Activated CD4-positive, alpha-beta memory T cell treated with anti-CD3 and anti-CD28 coated beads, Interleukin-2, amount 10 ng/mL, durations not matched to agents 7 days and 5 days (primary cell): Measurements from ENCODE around the gene ADRA1B. TPM values are rescaled to one million over a fixed set of nuclear protein-coding genes. Genes with fewer than 3 reads are reported as not detected.

Experiments used
- CTCF ChIA-PET: fragments of 350-600 bp; sonication (Branson Sonifier 250); formaldehyde crosslinking; loops from one replicate; lab custom pipeline; 2021; ENCODE audit warnings: antibody characterized with exemption, inconsistent platforms; lab: Charles Lee
- POLR2A ChIA-PET: fragments of 350-600 bp; sonication (Branson Sonifier 250); formaldehyde crosslinking; loops from one replicate; lab custom pipeline; 2021; ENCODE audit warnings: antibody characterized with exemption; lab: Charles Lee
- DNase-seq: peaks from one replicate; pipeline ENCODE4 v3.0.0-alpha.2; 2020
- H3K27ac Mint-ChIP-seq: one replicate; pipeline ENCODE4 v1.8.0; 2021; ENCODE audit warnings: mild to moderate bottlenecking, mixed read lengths
- H3K27me3 Mint-ChIP-seq: one replicate; pipeline ENCODE4 v1.8.0; 2021; ENCODE audit warnings: mixed read lengths
- H3K36me3 Mint-ChIP-seq: one replicate; pipeline ENCODE4 v1.8.0; 2021; ENCODE audit warnings: low read depth, mixed read lengths
- H3K4me1 Mint-ChIP-seq: one replicate; pipeline ENCODE4 v1.8.0; 2021; ENCODE audit warnings: mixed read lengths
- H3K4me3 Mint-ChIP-seq: one replicate; pipeline ENCODE4 v1.8.0; 2021; ENCODE audit warnings: mild to moderate bottlenecking, mixed read lengths
- H3K9me3 Mint-ChIP-seq: one replicate; pipeline ENCODE4 v1.8.0; 2021; ENCODE audit warnings: mixed read lengths
- total RNA-seq, 2 experiments: library from RNA; stranded (reverse); gene quantifications; one replicate each; pipeline ENCODE4 v1.2.3, GENCODE V29; 2021

The ADRA1B gene
- total RNA-seq, 2 experiments from 2014 or later, result not detected

- Mint-ChIP-seq H3K4me1 (peaks cover 7% of the 10 kb centered on the region), H3K27me3 (peaks cover 59% of the 10 kb centered on the region), H3K27ac (no peak overlapping the region), H3K9me3 (no peaks in the 10 kb centered on the region), H3K4me3 (no peak overlapping the region), H3K36me3 (no peaks in the 10 kb centered on the region)
- no peak for DNase-seq
- ChIA-PET CTCF (interaction anchor here (0.6 to 1.4 kb wide), 2 partner anchors 400 to 603 kb away, joined by 3 read pairs; no protein-coding TSS in a partner anchor), POLR2A (no interaction called here)
Observed at GRCh38 chr5:159917994-159918393, 1.7 kb downstream of the ADRA1B start.

GRCh38 chr5:159921721-159922120, 5.4 kb downstream of the ADRA1B start:
- Mint-ChIP-seq H3K4me1 (peaks cover 4% of the 10 kb centered on the region), H3K9me3 (no peaks in the 10 kb centered on the region), H3K27me3 (peaks cover 44% of the 10 kb centered on the region), H3K36me3 (no peaks in the 10 kb centered on the region), H3K4me3 (no peak overlapping the region), H3K27ac (no peak overlapping the region)
- DNase-seq, result no peak
- POLR2A ChIA-PET, result no interaction called here
- CTCF ChIA-PET, result no interaction called here

- no peaks in the 10 kb centered on the region for H3K4me1 Mint-ChIP-seq
- peaks cover 38% of the 10 kb centered on the region for H3K27me3 Mint-ChIP-seq
- ChIA-PET CTCF (no interaction called here), POLR2A (no interaction called here)
- no peaks in the 10 kb centered on the region for H3K36me3 Mint-ChIP-seq
- H3K4me3 Mint-ChIP-seq, result no peak overlapping the region
- H3K27ac Mint-ChIP-seq, result no peak overlapping the region
- no peaks in the 10 kb centered on the region for H3K9me3 Mint-ChIP-seq
- DNase-seq, result no peak
Observed at GRCh38 chr5:159923008-159923407, 6.7 kb downstream of the ADRA1B start.

GRCh38 chr5:159928122-159928909, 12.0 kb downstream of the ADRA1B start:
- ChIA-PET CTCF (no interaction called here), POLR2A (no interaction called here)

GRCh38 chr5:159929176-159929575, 12.9 kb downstream of the ADRA1B start:
- DNase-seq, result no peak
- Mint-ChIP-seq H3K4me3 (no peak overlapping the region), H3K4me1 (peaks cover 8% of the 10 kb centered on the region), H3K27me3 (peaks cover 47% of the 10 kb centered on the region), H3K36me3 (no peaks in the 10 kb centered on the region), H3K9me3 (no peaks in the 10 kb centered on the region), H3K27ac (no peak overlapping the region)
- POLR2A ChIA-PET, result no interaction called here
- CTCF ChIA-PET, result no interaction called here

More at GRCh38 chr5:159928122-159928909, 12.0 kb downstream of the ADRA1B start:
- no peak overlapping the region for H3K27ac Mint-ChIP-seq
- H3K9me3 Mint-ChIP-seq, result no peaks in the 10 kb centered on the region
- no peak overlapping the region for H3K4me3 Mint-ChIP-seq
- no peaks in the 10 kb centered on the region for H3K36me3 Mint-ChIP-seq
- DNase-seq, result no peak
- peaks cover 4% of the 10 kb centered on the region for H3K4me1 Mint-ChIP-seq
- H3K27me3 Mint-ChIP-seq, result peaks cover 45% of the 10 kb centered on the region

GRCh38 chr5:159933531-159934485, 17.5 kb downstream of the ADRA1B start:
- ChIA-PET POLR2A (no interaction called here), CTCF (interaction anchor here (1.1 kb wide), 1 partner anchor 53 kb away, joined by 3 read pairs; no protein-coding TSS in a partner anchor)
- peak; percentile 30 for DNase-seq
- no peaks in the 10 kb centered on the region for H3K9me3 Mint-ChIP-seq
- no peak overlapping the region for H3K4me3 Mint-ChIP-seq
- no peak overlapping the region for H3K27ac Mint-ChIP-seq
- no peaks in the 10 kb centered on the region for H3K36me3 Mint-ChIP-seq
- peaks cover 8% of the 10 kb centered on the region for H3K4me1 Mint-ChIP-seq
- peaks cover 36% of the 10 kb centered on the region for H3K27me3 Mint-ChIP-seq

- no peak overlapping the region for H3K4me3 Mint-ChIP-seq
- H3K27ac Mint-ChIP-seq, result no peak overlapping the region
- H3K9me3 Mint-ChIP-seq, result no peaks in the 10 kb centered on the region
- H3K36me3 Mint-ChIP-seq, result no peaks in the 10 kb centered on the region
- peaks cover 38% of the 10 kb centered on the region for H3K27me3 Mint-ChIP-seq
- POLR2A ChIA-PET, result no interaction called here
- DNase-seq, result no peak
- H3K4me1 Mint-ChIP-seq, result peaks cover 8% of the 10 kb centered on the region
- CTCF ChIA-PET, result no interaction called here
Observed at GRCh38 chr5:159935946-159936345, 19.7 kb downstream of the ADRA1B start.

GRCh38 chr5:159936686-159937329, 20.5 kb downstream of the ADRA1B start:
- CTCF ChIA-PET, result no interaction called here

GRCh38 chr5:159937580-159937979, 21.3 kb downstream of the ADRA1B start:
- Mint-ChIP-seq H3K36me3 (no peaks in the 10 kb centered on the region), H3K27ac (no peak overlapping the region), H3K4me3 (no peak overlapping the region), H3K9me3 (no peaks in the 10 kb centered on the region), H3K27me3 (peaks cover 36% of the 10 kb centered on the region), H3K4me1 (peaks cover 8% of the 10 kb centered on the region)
- no peak for DNase-seq
- ChIA-PET CTCF (no interaction called here), POLR2A (no interaction called here)

More at GRCh38 chr5:159936686-159937329, 20.5 kb downstream of the ADRA1B start:
- Mint-ChIP-seq H3K4me1 (peaks cover 8% of the 10 kb centered on the region), H3K27me3 (peaks cover 38% of the 10 kb centered on the region), H3K4me3 (no peak overlapping the region), H3K9me3 (no peaks in the 10 kb centered on the region), H3K36me3 (no peaks in the 10 kb centered on the region), H3K27ac (no peak overlapping the region)
- POLR2A ChIA-PET, result no interaction called here
- no peak for DNase-seq

- no peak for DNase-seq
- Mint-ChIP-seq H3K27ac (no peak overlapping the region), H3K9me3 (peaks cover 2% of the 10 kb centered on the region), H3K4me1 (peaks cover 5% of the 10 kb centered on the region), H3K27me3 (peaks cover 29% of the 10 kb centered on the region), H3K4me3 (no peak overlapping the region), H3K36me3 (peaks cover 3% of the 10 kb centered on the region)
- CTCF ChIA-PET, result no interaction called here
- POLR2A ChIA-PET, result no interaction called here
Observed at GRCh38 chr5:159943326-159943725, 27.0 kb downstream of the ADRA1B start.

- DNase-seq, result no peak
- Mint-ChIP-seq H3K4me3 (no peak overlapping the region), H3K36me3 (peaks cover 3% of the 10 kb centered on the region), H3K27ac (no peak overlapping the region), H3K9me3 (peaks cover 2% of the 10 kb centered on the region), H3K27me3 (peaks cover 29% of the 10 kb centered on the region), H3K4me1 (peaks cover 5% of the 10 kb centered on the region)
- ChIA-PET POLR2A (no interaction called here), CTCF (no interaction called here)
Observed at GRCh38 chr5:159944056-159944600, 27.8 kb downstream of the ADRA1B start.

- H3K36me3 Mint-ChIP-seq, result peaks cover 3% of the 10 kb centered on the region
- POLR2A ChIA-PET, result no interaction called here
- no peak overlapping the region for H3K4me3 Mint-ChIP-seq
Observed at GRCh38 chr5:159945359-159945758, 29.1 kb downstream of the ADRA1B start.

More at GRCh38 chr5:159945359-159945758, 29.1 kb downstream of the ADRA1B start:
- Mint-ChIP-seq H3K9me3 (peaks cover 2% of the 10 kb centered on the region), H3K4me1 (peaks cover 5% of the 10 kb centered on the region), H3K27ac (no peak overlapping the region), H3K27me3 (peaks cover 28% of the 10 kb centered on the region)
- CTCF ChIA-PET, result no interaction called here
- DNase-seq, result no peak
